GM21423 (cell line): ENCODE results near the gene TCEAL3.
A peak's percentile ranks its signal among the peaks of the same experiment; 100 is the strongest.
"Not testable (repeated sequence)": the region's sequence is repeated elsewhere in the genome, so short reads cannot be mapped to it uniquely, and the experiment has no call there.

Experiments used
- ATAC-seq: cut with Tn5 transposase; IDR thresholded peaks from one replicate; pipeline ENCODE4 v1.9.1; 2021; ENCODE audit warnings: mild to moderate bottlenecking, moderate library complexity; ENCODE audit not compliant: unreplicated experiment

Gene TCEAL3

DNA sequence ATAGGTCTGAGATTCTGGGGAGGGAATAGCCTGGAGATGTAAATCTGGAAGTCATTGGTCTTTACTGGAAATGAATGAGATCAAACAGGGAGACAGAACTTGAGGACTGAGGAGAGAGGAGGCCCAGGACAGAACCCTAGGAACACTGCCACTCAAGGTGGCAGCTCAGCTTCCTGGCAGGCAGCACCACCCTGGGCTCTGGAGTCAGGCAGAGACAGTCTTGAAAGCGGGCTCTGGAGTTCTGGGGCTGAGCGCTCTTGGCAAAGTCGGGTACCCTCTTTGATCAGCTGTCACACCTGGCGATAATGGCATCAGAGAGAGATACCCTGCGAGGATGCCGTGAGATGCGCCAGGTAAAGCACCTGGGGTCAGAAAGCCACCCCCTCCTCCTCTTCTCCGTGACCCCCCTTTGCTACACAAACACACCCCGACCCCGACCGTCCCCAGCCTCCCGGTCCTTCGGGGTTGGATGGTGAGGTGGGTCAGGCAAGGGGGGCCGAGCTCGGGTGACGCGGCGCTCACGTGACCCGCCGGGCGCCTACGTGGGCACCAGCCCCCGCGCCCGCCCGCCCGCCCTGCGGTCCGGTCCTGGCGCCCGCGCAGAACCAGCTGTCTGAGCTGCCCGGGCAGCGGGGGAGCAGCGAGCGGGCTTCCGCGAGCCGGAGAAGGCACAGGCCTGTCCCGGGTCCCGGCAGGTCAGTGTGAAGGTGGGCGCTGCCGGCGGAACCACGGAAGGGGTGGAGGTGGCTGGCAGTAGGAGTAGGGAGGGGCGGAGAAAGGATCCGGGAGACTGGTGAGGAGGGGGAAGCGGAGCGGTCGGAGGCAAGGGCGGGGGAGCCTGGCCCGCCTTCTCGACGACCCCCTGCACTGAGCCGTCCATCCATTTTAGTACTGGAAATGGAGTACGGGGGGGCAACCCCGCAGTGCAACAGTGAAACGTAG is at the start of gene TCEAL3:
Gene TCEAL3 (plus strand): TSS at position 600 of the 942 bp plus-strand sequence. CDS start 1,102 bp downstream, outside the sequence.
- peak; percentile 76 for ATAC-seq

- no peak for ATAC-seq
Measured at GRCh38 chrX:103560256-103560655, 47.5 kb upstream of the TCEAL3 start.

- no peak for ATAC-seq
Measured at GRCh38 chrX:103562801-103563200, 45.0 kb upstream of the TCEAL3 start.

DNA sequence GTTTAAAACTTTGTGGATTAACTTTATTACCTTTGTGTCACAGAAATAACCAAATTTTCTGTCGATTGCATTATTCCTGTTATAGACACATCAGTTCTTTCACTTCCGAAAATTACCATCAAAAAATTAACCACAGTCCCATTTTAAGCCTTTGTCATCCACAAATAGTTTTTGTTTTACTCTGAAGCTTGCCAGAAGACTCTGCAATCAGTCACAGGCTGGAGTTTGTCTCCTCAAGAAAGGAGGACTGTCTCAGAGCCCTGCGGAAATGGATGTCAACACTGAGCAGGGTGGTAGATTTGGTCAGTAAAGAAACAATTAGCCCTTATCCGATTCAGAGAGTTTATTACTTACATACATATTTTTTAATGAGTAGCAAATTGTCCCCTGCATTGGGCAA is 42.6 kb upstream of the TCEAL3 start:
- no peak for ATAC-seq

- ATAC-seq = no peak
Measured at GRCh38 chrX:103565752-103566151, 42.0 kb upstream of the TCEAL3 start.

DNA sequence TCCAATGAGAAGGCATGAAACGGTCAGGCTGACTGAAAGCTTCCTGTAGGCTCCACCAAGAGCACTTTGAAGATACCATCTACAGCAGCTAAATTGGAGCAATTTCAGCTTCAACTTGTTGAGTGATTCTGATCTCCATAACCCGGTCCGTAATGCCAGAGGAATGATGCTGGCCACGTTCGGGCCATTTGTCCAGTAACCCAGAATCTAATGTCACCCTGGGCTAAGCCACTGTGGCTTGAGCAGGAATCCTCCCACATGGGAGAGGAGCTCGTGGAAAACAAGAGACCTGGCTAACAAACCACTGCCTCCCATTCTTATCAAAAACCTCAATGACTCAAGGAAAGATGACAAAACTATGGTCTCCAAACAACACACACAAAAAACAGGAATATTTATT is 36.6 kb upstream of the TCEAL3 start:
- ATAC-seq = no peak

GRCh38 chrX:103571726-103572125 is 36.0 kb upstream of the TCEAL3 start:
- ATAC-seq = no peak

DNA sequence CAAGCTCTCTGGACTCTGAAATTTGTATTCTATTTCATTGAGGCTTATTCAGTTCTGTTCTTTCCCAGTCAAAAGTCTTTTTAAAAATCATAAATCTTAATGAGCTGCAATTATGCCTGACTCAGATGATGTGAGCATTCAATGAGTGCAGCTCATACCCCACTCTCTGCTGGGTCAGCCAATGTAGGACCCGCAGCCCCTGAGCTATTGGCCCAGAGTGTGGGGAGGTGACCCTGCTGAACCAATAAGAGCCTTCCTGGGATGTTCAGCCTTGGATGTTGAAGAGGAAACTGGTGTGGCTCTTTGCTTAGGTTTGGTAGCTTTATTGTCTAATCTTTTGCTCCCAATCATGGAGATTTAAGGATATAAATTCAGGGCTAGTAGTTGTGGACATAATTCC is 34.6 kb upstream of the TCEAL3 start:
- ATAC-seq = no peak

DNA sequence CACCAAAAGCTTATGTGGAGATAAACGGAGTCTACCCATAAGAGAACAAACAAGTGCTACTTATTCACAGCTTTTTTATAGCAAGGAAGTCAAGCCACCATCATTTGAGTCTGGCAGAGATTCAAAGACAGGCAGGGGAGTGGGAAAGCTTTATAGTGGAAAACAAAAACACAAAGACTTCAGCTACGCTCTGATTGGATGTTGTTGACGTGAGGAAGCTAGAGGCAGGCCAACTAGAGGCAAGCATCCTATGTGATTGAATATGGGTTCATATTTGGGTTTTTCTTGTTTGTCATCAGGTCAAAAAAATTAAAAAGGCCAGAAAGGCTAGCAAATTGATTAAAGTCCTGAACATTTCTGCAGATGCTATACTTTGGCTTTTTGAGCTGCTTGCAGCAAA is 23.2 kb upstream of the TCEAL3 start:
- no peak for ATAC-seq

DNA sequence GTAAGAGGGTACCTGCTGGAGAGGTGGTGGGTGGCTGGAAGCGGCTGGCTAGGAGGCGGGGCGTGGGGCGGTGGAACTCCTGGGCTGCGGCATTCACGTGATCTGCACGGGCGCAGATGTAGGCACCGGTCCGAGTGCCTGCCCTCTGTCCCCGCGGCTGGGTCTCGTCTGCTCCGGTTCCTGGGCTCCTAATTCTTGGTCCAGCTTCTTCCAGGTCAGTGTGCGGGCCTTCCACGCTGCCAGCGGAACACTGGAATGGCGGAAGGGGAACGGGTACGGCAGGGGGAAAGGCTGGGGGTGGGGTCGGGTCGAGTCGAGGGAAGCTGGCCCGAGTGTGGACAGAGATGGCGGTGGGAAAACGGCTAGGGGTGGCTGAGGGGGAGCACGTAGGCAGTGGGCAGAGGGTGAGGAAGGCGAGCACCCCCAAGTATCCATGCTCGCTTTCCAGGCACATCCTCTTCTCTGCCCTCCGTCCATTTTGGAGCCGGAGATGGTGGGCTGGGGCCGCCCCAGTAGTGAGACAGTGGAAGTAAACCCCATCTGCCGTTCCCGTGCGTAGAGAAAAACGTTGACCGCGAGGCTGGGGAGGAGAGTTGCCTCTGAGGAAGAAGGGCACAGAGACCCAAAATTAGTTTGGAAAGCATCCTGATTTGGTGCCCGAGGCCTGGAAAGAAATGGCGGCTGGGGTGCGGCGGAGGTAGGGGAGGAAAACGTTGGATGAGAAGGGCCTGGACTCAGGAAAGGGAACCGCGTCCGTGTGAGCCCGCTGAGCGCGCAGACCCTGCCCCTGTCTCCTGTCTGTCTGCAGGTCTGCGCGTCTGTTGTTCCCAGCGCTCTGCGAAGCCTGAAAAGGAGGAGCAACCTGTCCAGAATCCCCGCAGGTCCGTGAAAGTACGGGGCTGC is 22.1 kb upstream of the TCEAL3 start, which contains the start of gene TCEAL4:
Gene TCEAL4 (plus strand): TSS at position 105 of the 903 bp plus-strand sequence. CDS start 1,161 bp downstream, outside the sequence.
- peak; percentile 89 for ATAC-seq

DNA sequence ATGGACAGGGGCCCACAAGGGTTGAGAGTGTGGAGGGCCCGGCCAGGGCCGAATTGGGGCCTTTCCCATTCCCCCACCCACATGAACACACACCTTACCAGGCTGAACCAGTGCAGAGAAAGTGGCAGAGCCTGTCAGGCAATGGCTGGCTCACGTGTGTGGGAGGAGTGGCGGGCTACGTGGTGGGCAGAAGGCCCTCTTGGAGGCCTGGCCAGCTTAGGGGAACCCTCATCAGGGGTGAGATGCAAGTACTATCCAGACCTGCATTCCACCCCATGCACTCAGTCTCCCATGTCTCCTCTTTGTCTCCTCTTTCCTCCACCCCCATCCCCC is 21.5 kb upstream of the TCEAL3 start:
- ATAC-seq = no peak

DNA sequence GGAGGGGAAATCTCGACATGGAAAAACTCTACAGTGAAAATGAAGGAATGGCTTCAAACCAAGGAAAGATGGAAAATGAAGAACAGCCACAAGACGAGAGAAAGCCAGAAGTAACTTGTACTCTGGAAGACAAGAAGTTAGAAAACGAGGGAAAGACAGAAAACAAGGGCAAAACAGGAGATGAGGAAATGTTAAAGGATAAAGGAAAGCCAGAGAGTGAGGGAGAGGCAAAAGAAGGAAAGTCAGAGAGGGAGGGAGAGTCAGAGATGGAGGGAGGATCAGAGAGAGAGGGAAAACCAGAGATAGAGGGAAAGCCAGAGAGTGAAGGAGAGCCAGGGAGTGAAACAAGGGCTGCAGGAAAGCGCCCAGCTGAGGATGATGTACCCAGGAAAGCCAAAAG is 21.1 kb upstream of the TCEAL3 start:
- no peak for ATAC-seq

- not testable (repeated sequence) for ATAC-seq
Measured at GRCh38 chrX:103592295-103592694, 15.5 kb upstream of the TCEAL3 start.

DNA sequence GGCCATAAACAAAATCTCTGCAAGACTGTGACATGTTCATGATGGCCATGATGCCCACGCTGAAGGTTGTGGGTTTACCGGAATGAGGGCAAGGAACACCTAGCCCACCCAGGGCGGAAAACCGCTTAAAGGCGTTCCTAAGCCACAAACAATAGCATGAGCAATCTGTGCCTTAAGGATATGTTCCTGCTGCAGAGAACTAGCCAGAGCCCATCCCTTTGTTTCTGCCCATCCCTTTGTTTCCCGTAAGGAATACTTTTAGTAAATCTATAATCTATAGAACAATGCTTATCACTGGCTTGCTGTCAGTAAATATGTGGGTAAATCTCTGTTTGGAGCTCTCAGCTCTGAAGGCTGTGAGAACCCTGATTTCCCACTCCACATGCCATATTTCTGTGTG is 12.6 kb upstream of the TCEAL3 start:
- ATAC-seq = not testable (repeated sequence)

DNA sequence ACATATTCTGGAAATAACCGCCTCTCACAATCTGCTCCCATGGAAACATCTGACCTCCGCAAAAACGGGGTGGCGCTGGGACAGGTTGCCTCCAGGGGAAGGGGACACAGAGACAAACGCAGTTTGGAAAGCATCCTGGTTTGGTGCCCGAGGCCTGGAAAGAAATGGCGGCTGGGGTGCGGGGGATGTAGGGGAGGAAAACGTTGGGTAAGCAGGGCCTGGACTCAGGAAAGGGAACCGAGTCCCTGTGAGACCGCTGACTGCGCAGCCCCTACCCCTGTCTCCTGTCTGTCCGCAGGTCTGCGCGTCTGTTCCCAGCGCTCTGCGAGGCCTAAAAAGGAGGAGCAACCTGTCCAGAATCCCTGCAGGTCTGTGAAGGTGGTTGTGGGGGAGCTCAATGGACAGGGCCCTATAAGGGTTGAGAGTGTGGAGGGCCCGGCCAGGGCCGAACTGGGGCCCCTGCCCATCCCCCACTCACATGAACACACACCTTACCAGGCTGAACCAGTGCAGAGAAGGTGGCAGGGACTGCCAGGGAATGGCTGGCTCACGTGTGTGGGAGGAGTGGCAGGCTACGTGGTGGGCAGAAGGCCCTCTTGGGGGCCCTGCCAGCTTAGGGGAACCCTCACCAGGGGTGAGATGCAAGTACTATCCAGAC is 672 bp downstream of the TCEAL3 start:
- peak; percentile 19 for ATAC-seq

DNA sequence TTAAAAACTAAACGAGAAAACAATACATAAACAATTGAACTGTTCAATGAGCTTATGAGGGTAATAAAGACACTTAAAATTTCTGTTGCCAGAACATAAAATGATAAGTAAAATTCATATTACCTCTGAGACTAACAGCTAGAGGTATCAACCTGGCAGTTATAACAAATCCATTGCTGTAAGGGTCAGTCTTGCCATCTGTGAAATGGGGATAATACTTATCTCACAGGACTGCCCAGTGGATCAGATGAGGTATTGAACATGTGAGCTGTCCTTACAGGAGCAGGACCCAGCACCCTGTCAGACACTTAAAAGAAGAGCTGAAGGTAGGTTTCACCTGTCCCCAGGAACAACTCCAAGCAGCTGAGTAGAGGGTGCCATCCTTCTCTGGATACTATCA is 2.5 kb downstream of the TCEAL3 start:
- no peak for ATAC-seq

- no peak for ATAC-seq
Measured at GRCh38 chrX:103613362-103613890, 5.7 kb downstream of the TCEAL3 start.

- no peak for ATAC-seq
Measured at GRCh38 chrX:103614999-103615398, 7.2 kb downstream of the TCEAL3 start.

GRCh38 chrX:103615781-103616371 is 8.1 kb downstream of the TCEAL3 start:
- ATAC-seq = no peak

DNA sequence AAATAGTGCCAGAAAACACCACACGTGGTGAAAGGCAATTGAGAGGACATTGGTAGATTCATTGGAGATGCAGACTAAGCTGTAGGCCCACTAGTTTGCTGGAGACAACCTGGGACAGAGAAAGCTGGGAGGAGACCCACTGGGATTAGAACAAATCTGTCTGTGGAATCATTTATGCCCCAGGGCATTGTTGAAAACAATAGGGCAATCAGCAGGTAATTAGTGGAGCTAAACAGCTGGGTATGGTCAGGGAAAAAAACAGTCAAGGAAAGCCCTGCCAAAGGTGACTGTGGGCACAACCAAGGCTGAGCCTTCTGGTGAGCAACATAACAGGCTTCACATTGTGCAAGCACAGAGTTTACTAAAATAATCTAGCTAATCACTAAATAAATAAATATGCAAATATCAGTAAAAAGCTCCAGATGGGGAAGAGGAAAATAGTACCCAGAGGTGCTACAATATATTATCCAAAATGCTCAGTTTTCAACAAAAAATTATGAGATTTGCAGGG is 9.0 kb downstream of the TCEAL3 start:
- ATAC-seq = no peak
